ENCODE results near the gene CFAP221.

GRCh38 chr2:119512946-119513345, 31.3 kb upstream of the CFAP221 start:
- TF ChIP-seq REST (IDR thresholded peaks at IDR 0.05; ENCODE audit: insufficient read depth in 1 of 2, low read depth in 2 of 2, low read length in 2 of 2) (no peak), SIN3A (IDR thresholded peaks at IDR 0.05; ENCODE audit: borderline replicate concordance, insufficient read depth, low read length) (no peak)

Measured in PFSK-1 (cell line).